Liver (tissue), 3 donors: Measurements from ENCODE around the gene WDR20.

Source experiments
- ATF3 ChIP-seq: IDR thresholded peaks from 2 replicates; pipeline ENCODE4 v1.6.1; 2016; ENCODE audit warnings: antibody characterized with exemption
- GABPA ChIP-seq, 2 donors: IDR thresholded peaks in 1 of 2; conservative IDR thresholded peaks in 1 of 2; 2 replicates each; pipeline ENCODE4 v1.6.1; 2016; ENCODE audit warnings: antibody characterized with exemption in 2 of 2, mild to moderate bottlenecking in 1 of 2, moderate library complexity in 1 of 2
- HNF4A ChIP-seq, 2 donors: conservative IDR thresholded peaks; 2 replicates each; pipeline ENCODE4 v1.6.1; 2016; ENCODE audit warnings: antibody characterized with exemption in 2 of 2, mild to moderate bottlenecking in 2 of 2
- NR2F2 ChIP-seq: IDR thresholded peaks from 2 replicates; pipeline ENCODE4 v1.6.1; 2016; ENCODE audit warnings: antibody characterized with exemption
- RXRA ChIP-seq, 2 donors: IDR thresholded peaks; 2 replicates each; pipeline ENCODE4 v1.6.1; 2017 to 2018; ENCODE audit warnings: antibody characterized with exemption in 2 of 2, mild to moderate bottlenecking in 1 of 2
- TAF1 ChIP-seq: conservative IDR thresholded peaks from 2 replicates; pipeline ENCODE4 v1.6.1; 2016; ENCODE audit warnings: antibody characterized with exemption, mild to moderate bottlenecking
- YY1 ChIP-seq: IDR thresholded peaks from 2 replicates; pipeline ENCODE4 v1.6.1; 2016; ENCODE audit warnings: antibody characterized with exemption, mild to moderate bottlenecking
- TF ChIP-seq, protein P1 (sequence below): fragments of 150-350 bp; IDR thresholded peaks from 2 replicates; pipeline ENCODE4 v1.5.1; 2017; ENCODE audit warnings: improper control_type of control experiment, low read depth, low read length; ENCODE audit not compliant: missing input control
- donor health status: healthy.
- donor health status: healthy.

GRCh38 chr14:102196902-102197230 is 57.2 kb downstream of the WDR20 start:
- TF ChIP-seq, protein P1, sequence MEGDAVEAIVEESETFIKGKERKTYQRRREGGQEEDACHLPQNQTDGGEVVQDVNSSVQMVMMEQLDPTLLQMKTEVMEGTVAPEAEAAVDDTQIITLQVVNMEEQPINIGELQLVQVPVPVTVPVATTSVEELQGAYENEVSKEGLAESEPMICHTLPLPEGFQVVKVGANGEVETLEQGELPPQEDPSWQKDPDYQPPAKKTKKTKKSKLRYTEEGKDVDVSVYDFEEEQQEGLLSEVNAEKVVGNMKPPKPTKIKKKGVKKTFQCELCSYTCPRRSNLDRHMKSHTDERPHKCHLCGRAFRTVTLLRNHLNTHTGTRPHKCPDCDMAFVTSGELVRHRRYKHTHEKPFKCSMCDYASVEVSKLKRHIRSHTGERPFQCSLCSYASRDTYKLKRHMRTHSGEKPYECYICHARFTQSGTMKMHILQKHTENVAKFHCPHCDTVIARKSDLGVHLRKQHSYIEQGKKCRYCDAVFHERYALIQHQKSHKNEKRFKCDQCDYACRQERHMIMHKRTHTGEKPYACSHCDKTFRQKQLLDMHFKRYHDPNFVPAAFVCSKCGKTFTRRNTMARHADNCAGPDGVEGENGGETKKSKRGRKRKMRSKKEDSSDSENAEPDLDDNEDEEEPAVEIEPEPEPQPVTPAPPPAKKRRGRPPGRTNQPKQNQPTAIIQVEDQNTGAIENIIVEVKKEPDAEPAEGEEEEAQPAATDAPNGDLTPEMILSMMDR, result no peak
- TF ChIP-seq NR2F2 (no peak), HNF4A (conservative IDR thresholded peaks at IDR 0.05) (no peak), YY1 (no peak), RXRA (IDR thresholded peaks at IDR 0.05) (no peak), TAF1 (no peak), GABPA (IDR thresholded peaks at IDR 0.05 in 1 of 2, conservative IDR thresholded peaks at IDR 0.05 in 1 of 2) (no peak), ATF3 (no peak)
